Breast epithelium (tissue), 4 donors: ENCODE results near the gene MEF2C. TPM values are rescaled to one million over a fixed set of nuclear protein-coding genes. Genes with fewer than 3 reads are reported as not detected.
A peak's percentile ranks its signal among the peaks of the same experiment; 100 is the strongest.

Experiments
- DNase-seq, 2 donors: peaks; one replicate each; pipeline ENCODE4 v3.0.0-alpha.2; 2019; ENCODE audit warnings: low spot score in 2 of 2
- H3K27ac ChIP-seq, 2 donors: fragments of 200-600 bp; sonication (generic) in 1 of 2; one replicate each; pipeline ENCODE4 v1.5.1; 2016 to 2019; ENCODE audit warnings: mild to moderate bottlenecking in 1 of 2
- H3K27me3 ChIP-seq, 2 donors: fragments of 200-600 bp; sonication (generic) in 1 of 2; one replicate each; pipeline versions ENCODE4 v1.5.1 to v1.6.0; 2017 to 2019; ENCODE audit warnings: control low read depth in 1 of 2, mild to moderate bottlenecking in 1 of 2
- H3K36me3 ChIP-seq: fragments of 200-600 bp; one replicate; pipeline ENCODE4 v1.5.1; 2019
- H3K4me1 ChIP-seq, 2 donors: fragments of 200-600 bp; sonication (generic); one replicate each; pipeline ENCODE4 v1.5.1; 2016 to 2019; ENCODE audit warnings: control low read depth in 1 of 2
- H3K4me3 ChIP-seq, 3 donors: fragments of 200-600 bp; sonication (generic); 1 replicate in 2 of 3; 2 replicates in 1 of 3; pipeline ENCODE4 v1.5.1; 2016 to 2019; ENCODE audit warnings: mild to moderate bottlenecking in 3 of 3, moderate library complexity in 2 of 3
- H3K9me3 ChIP-seq, 2 donors: fragments of 200-600 bp; sonication (generic) in 1 of 2; one replicate each; pipeline ENCODE4 v1.5.1; 2016 to 2019; ENCODE audit warnings: control low read depth in 1 of 2
- CTCF ChIP-seq, 3 donors: fragments of 450-650 bp; IDR thresholded peaks; one replicate each; pipeline ENCODE4 v1.5.1; 2016 to 2017; ENCODE audit warnings: antibody characterized with exemption in 3 of 3, mild to moderate bottlenecking in 3 of 3, moderate library complexity in 3 of 3
- POLR2A ChIP-seq: fragments of 450-650 bp; IDR thresholded peaks from one replicate; pipeline ENCODE4 v1.6.1; 2016; ENCODE audit warnings: antibody characterized with exemption, mild to moderate bottlenecking, moderate library complexity
- POLR2AphosphoS5 ChIP-seq, 3 donors: sonication (generic); formaldehyde crosslinking; IDR thresholded peaks; one replicate each; pipeline ENCODE4 v1.6.1; 2017; ENCODE audit warnings: antibody characterized with exemption in 3 of 3
- intact Hi-C: fragments of 100-400 bp; cut with DNase I; formaldehyde crosslinking; loops from one replicate; pipeline ENCODE4 v1.15.1; 2023; ENCODE audit warnings: low total_unique reads
- total RNA-seq, 3 donors: library from RNA; depleted of rRNA; stranded (reverse); fragments of >200 nt; gene quantifications; one replicate each; pipeline ENCODE4 v1.1.0, GENCODE V29; 2016

MEF2C gene
- total RNA-seq, 3 donors from 2014 or later = 27.4 to 41.8 (median 32.1) TPM

- no peaks in the 10 kb centered on the region for H3K36me3 ChIP-seq
- H3K27me3 ChIP-seq = peaks cover 19 to 96% of the 10 kb centered on the region in 2 donors
- H3K4me1 ChIP-seq = peaks cover 5 to 14% of the 10 kb centered on the region in 2 donors
- TF ChIP-seq CTCF (IDR thresholded peaks at IDR 0.05) (no peak), POLR2A (no peak), POLR2AphosphoS5 (IDR thresholded peaks at IDR 0.05) (no peak)
- H3K27ac ChIP-seq = no peak overlapping the region
- no peaks in the 10 kb centered on the region for H3K9me3 ChIP-seq
- DNase-seq = no peak
- intact Hi-C loops = no loop called here
- H3K4me3 ChIP-seq = no peak overlapping the region
Observed at GRCh38 chr5:88677376-88677895, 205.5 kb downstream of the MEF2C start.

- Histone ChIP-seq H3K4me1 (peaks cover 5 to 14% of the 10 kb centered on the region in 2 donors), H3K4me3 (no peak overlapping the region), H3K27me3 (peaks cover 19 to 96% of the 10 kb centered on the region in 2 donors), H3K9me3 (no peaks in the 10 kb centered on the region), H3K36me3 (no peaks in the 10 kb centered on the region), H3K27ac (no peak overlapping the region)
- intact Hi-C loops = no loop called here
- TF ChIP-seq POLR2A (no peak), POLR2AphosphoS5 (IDR thresholded peaks at IDR 0.05) (no peak), CTCF (IDR thresholded peaks at IDR 0.05) (no peak)
- no peak for DNase-seq
Observed at GRCh38 chr5:88676637-88677375, 206.2 kb downstream of the MEF2C start.

- Histone ChIP-seq H3K27me3 (peaks cover 19 to 96% of the 10 kb centered on the region in 2 donors), H3K27ac (no peak overlapping the region)
- DNase-seq = no peak
Observed at GRCh38 chr5:88675708-88676636, 207.0 kb downstream of the MEF2C start.

GRCh38 chr5:88675168-88675707 lies 207.7 kb downstream of the MEF2C start:
- no peak for DNase-seq
- peak overlapping the region; percentile 32 to 66 (median 45) for H3K4me3 ChIP-seq
- intact Hi-C loops = no loop called here
- TF ChIP-seq CTCF (IDR thresholded peaks at IDR 0.05) = no peak
- H3K27me3 ChIP-seq = peaks cover 19 to 96% of the 10 kb centered on the region in 2 donors
- no peaks in the 10 kb centered on the region for H3K36me3 ChIP-seq
- H3K4me1 ChIP-seq = peaks cover 5 to 9% of the 10 kb centered on the region in 2 donors
- H3K9me3 ChIP-seq = no peaks in the 10 kb centered on the region
- no peak overlapping the region for H3K27ac ChIP-seq

More at GRCh38 chr5:88675708-88676636, 207.0 kb downstream of the MEF2C start:
- intact Hi-C loops = no loop called here
- TF ChIP-seq POLR2A = no peak
- TF ChIP-seq POLR2AphosphoS5 (IDR thresholded peaks at IDR 0.05) = no peak
- TF ChIP-seq CTCF (IDR thresholded peaks at IDR 0.05) = no peak
- Histone ChIP-seq H3K4me3 (peak overlapping the region; percentile 32 to 66 (median 45)), H3K9me3 (no peaks in the 10 kb centered on the region), H3K4me1 (peaks cover 5 to 14% of the 10 kb centered on the region in 2 donors), H3K36me3 (no peaks in the 10 kb centered on the region)
